HG03066 (cell line): ENCODE data around the gene MTCH2.
"Not testable (repeated sequence)": the region's sequence is repeated elsewhere in the genome, so short reads cannot be mapped to it uniquely, and the experiment has no call there.

Experiments used
- ATAC-seq: cut with Tn5 transposase; IDR thresholded peaks from one replicate; pipeline ENCODE4 v1.9.1; 2021; ENCODE audit warnings: low read depth; ENCODE audit not compliant: unreplicated experiment

MTCH2 gene

DNA sequence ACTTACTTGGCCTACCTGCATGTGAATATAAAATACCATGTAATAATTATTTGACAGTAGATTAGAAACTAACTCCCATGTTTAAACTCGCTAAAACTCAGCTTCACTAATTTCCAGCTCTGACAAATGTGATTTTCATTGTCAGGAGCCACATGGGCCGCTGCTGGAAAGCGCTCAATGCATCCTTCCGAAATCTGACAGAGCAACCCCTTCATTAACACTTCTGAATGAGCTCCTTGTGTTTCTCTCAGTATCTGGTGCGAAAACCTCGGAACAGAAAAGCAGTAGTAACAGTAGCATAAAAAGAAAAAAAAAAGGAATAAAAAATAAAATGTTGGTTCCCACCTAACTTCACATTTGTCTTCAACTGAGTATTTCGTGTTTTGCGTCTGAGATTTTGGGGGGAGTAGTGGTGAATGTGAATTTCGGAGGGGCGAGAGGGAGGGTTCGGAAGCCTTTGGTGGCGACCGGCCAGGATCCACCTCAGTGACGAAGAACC lies 710 bp downstream of the MTCH2 start:
- ATAC-seq: no peak

DNA sequence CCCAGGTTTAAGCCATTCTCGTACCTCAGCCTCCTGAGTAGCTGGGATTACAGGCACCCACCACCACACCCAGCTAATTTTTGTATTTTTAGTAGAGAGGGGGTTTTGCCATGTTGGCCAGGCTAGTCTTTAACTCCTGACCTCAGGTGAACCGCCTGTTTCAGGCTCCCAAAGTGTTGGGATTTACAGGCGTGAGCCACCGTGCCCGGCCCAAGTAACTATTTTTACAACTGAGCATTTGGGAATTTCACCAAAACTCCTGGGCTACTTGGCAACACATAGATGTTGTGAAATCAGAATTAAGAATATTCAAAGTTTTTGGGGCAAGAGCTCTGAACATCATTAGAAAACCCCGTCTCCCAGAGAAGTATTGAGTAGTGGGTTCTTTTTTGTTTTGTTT lies 1.9 kb downstream of the MTCH2 start:
- not testable (repeated sequence) for ATAC-seq

DNA sequence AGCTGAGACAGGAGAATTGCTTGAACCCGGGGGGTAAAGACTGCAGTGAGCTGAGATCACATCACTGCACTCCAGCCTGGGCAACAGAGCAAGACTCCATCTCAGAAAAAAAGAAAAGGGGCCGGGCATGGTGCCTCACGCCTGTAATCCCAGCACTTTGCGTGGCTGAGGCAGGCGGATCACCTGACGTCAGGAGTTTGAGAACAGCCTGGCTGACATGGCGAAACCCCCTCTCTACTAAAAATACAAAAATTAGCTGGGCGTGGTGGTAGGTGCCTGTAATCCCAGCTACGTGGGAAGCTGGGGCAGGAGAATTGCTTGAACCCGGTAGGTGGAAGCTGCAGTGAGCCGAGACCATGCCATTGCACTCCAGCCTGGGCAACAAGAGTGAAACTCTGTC lies 6.0 kb downstream of the MTCH2 start:
- not testable (repeated sequence) for ATAC-seq

DNA sequence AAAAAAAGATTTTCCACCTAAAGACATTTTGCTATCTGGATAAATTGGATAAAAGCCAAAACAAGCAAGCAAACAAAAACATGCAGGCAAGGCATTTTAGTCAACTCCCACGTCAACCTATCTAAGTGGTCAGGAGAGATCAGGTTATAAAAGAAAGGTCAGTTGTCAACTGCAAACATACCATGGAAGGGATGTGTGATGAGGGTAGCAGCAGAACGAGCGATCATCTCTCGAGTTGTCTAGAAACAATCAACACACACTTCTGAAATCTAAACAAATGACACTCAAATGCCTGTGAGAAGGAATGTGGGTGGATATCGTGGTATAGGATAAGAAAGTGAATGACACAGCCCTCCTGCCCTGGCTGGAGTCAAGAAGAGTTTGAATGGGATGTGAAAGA lies 10.9 kb downstream of the MTCH2 start:
- no peak for ATAC-seq

DNA sequence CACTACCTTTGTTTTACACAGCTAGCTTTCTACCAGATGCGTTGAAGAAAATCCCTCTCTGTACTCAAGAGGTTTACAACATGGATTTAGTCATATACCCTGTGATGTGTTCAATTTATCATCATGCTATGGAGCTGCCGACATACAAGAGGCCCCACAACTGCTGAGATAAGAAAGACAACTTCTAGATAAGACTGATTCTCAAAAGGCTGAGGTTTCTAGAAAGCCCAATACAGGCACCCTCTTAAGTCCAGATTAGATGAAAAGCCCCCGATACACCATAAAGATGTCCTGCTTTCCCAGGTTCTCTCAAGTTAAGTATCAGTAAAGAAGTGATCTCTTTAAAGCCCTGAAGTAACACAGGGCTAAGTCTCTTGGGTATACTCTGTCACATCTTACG lies 14.3 kb downstream of the MTCH2 start:
- ATAC-seq: no peak

DNA sequence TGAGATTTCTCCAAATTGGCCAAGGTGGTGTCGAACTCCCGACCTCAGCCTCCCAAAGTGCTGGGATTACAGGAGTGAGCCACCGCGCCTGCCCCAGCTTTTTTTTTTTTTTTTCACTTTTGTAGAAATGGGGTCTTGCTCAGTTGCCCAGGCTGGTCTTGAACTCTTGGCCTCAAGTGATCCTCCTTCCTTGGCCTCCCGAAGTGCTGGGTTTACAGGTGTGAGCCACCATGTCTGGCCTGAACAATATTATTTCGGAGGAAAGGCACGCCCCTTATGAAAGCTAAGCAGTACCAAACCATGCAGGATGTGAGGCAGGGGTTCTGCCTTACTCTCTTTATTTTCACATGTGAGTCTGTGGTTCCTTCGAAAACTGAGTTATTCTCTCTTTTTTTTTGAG lies 16.1 kb downstream of the MTCH2 start:
- ATAC-seq: no peak

DNA sequence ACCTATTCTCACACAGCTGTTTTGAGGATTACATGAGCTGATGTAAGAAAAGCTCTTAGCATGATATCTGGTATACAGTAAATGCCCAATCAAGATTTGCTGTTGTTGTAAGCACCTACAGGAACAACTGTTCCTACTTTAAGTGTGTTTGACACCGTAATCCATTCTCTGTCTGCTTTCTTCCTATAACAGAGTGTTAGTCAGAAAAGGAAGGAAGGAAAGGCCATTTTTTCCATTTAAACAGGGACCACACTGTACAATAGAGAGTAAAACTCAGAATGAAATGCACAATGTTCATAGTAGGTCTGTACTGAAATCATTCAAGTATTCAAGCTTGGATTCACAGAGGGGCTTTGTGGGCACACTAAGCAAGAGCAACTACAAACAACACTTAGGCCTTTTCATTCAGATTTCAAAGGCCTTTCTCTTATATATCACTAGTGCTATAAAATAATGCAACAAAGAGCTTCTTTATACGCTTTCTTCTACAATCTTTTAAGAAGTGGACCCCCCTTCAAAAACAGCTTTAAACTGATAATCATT lies 21.5 kb downstream of the MTCH2 start:
- no peak for ATAC-seq

DNA sequence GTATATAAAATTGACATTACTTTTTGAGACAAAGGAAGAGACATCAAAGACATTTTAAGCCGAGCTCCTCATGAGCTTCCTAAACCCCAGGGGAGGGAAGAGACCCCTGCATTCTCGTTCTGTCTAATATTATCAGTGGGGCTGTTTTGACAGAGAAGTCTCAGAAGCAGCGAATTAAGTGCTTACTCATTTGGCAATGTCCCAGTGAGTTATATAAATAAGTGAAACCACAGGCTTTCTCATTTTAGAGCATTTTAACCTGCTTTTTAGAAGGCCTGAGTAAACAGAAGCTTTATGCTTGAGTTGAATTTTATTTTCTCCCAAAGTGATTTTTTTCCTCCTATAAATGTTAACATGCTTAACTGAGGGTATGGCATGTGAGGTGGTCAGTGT lies 24.9 kb downstream of the MTCH2 start:
- no peak for ATAC-seq

DNA sequence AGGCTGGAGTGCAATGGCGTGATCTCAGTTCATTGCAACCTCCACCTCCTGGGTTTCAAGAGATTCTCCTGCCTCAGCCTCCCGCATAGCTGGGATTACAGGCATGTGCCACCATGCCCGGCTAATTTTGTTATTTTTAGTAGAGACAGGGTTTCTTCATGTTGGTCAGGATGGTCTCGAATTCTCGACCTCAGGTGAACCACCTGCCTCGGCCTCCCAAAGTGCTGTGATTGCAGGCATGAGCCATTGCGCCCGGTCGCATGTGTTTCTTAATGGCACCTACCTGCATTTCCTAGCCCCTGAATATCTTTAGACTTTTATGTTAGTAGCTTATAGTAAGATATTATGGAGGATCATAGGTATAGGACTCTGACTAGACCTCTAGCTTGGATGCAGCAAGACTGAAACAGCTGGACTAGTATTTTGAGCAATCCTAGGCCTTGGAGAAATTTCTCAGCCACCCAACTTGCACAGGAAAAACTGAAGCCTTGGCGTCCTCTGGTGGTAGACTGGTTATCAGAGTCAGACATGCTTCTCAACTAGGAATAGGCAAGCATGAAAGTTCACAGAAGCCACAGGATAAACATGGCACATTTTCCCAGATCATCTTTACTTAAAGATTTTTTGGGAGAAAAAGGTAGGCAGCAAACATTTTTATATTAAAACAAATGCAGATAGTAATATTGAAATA lies 25.5 kb downstream of the MTCH2 start:
- ATAC-seq: no peak

DNA sequence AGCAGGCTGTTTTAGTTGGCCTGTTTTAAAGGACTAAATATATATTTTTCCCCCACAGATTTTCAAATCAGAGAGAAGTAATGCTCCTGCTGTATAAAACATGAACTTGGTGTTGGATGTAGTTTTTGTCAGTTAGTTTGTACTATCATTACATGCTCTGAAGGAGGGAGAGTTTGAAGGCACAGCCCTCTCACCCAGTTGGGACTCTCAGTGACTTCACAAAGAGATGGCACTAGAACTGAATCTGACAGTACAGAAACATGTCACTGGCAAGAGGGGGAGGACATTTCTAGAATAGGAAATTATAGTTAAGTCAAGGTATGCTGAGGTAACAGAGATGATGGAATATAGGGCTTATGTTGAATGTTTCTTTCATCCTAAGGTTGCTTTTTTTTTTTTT lies 27.1 kb downstream of the MTCH2 start:
- ATAC-seq: no peak

DNA sequence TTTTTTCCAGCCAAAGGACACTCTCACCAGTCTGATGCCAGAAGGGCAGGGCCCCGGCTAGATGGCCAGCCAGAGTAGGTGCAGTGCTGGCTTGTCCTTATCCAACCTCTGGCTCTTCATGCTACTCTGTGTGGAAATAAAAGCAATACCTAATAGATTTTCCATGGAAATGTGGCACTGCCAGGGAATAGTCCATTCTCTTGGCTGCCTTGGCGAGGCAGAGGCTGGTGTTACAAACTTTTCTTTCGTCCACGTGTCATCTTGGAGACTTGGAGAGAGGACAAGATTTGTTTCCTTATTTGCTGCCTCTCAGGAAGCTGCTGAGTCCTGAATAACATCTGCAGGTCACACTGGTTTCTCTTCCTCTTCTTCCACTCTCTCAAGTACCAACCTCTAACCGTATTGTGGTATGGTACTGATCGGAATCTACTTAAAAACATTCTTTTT lies 31.0 kb downstream of the MTCH2 start:
- peak; percentile 82 for ATAC-seq

DNA sequence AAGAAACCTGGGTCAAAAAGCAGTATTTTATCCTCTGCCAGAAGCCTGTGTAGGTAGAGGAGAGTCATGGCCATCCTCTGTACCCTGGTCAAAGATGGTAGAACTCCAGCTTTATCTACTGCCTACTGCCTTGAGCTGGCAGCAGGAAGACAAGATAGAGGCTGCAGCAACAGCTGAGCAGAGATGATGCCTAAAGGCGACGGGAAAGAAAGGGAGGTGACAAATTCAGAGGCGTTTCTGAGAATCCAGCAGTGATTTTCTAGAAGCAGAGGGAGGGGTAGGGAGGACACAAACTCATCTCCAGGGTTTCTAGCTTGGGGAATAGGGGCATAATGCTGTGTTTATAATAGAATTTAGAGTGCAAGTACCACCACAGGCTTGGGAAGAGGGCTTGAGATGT lies 32.7 kb downstream of the MTCH2 start:
- no peak for ATAC-seq

DNA sequence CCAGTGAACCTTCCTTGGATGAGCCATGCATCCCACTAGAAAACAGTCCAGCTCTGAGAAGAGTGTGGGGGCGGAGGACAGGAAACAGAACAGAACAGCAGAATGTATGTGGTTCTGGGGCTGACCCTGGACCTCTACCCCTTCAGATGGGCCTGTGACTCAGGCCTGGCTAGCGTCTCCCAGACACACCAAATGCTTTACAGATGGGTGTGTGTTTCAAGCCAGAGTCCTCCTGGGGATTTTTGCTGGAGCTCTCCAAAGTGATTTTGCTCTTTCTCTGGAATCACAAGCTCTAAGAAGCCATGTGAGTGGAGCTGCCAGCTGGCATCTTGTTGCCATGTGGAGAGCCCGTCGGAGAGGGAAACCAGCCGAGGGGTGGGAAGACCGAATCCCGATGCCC lies 35.0 kb downstream of the MTCH2 start:
- ATAC-seq: no peak

DNA sequence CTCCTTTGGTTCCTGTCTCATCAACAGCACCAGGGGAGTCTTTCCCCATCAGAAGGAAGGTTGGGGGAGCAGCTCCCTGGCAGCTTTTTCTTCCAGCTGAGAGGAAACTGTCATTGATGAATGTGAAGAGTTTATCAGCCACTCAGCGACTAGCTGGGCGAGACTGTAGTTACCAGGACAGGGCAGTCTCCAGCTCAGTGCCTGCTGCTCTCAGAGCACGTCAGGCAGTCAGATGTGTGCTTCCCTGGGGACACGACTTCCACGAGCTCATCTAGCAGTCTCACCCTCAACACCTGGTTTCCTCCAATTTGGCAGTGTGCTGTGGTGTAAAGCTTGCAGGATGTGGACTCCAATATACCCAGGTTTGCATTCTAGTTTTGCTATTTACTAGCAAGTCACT lies 35.6 kb downstream of the MTCH2 start:
- no peak for ATAC-seq

DNA sequence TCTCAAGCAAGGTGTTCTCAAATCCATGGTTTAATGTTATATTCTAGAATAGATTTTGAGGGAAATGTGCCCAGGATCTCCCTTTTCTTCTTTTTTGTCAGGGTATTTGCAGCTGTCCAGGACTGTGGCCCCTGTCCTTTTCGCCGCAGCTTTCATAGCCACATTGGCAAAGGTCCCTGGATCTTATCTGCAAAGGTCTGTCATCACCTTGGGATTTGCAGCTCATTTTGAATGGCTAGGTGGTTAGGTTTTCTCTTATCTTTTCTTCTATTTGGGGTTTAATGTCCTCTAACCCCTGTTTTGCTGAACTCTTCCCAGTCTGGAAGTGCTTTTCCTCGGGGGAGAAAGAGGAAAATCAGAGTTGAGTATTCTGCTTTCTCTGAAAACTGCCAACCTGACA lies 36.4 kb downstream of the MTCH2 start:
- ATAC-seq: no peak

DNA sequence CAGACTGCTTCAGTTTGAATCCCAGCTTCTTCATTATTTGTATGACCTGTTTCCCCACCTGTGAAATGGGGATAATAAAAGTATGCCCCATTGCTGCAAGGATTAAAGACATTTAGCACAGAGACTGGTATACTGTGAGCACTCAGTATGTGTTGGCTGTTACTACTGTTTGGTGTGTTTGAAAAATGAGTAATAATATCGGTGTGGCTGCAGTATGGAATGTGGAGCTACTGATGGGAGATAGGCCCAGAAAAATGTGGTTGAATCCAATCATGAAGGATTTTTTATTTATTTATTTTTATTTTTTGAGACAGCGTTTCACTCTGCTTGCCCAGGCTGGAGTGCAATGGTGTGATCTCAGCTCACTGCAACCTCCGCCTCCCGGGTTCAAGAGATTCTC lies 39.1 kb downstream of the MTCH2 start:
- no peak for ATAC-seq

DNA sequence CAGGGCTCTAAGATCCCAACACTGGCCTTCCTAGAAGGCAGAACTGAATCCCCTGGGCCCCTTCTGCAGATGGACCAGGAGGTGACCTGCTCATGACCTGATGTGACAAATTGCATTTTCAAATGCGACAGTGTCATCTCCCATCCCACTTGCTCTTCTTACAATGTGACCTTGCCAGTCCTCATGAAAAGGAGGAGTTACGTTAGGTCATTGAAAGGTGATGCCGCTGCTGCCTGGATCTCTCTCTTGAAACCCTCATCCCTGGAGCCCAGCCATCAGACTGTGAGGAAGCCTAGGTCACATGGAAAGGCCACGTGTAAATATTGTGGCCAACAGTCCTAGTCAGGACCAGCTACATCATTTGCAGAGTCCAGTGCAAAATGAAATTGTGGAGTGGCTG lies 42.5 kb downstream of the MTCH2 start:
- ATAC-seq: no peak

DNA sequence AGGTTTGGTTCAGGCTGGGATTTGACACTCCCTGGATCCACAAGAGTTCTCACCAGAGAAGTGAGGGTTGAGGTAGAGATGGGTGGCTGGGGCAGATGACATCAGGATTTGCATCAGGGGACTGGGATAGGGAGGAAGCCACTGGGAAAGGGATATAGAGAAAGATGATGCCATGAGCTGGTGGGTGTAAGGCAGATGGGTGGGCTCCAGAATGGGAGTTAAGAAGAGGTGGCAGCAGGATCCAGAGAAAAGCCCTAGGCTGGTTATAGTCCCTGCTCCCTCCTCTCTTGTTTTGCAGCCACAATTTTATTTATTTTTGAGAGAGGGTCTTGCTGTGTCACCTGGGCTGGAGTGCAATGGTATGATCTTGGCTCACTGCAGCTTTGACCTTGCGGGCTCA lies 46.4 kb downstream of the MTCH2 start:
- ATAC-seq: no peak

DNA sequence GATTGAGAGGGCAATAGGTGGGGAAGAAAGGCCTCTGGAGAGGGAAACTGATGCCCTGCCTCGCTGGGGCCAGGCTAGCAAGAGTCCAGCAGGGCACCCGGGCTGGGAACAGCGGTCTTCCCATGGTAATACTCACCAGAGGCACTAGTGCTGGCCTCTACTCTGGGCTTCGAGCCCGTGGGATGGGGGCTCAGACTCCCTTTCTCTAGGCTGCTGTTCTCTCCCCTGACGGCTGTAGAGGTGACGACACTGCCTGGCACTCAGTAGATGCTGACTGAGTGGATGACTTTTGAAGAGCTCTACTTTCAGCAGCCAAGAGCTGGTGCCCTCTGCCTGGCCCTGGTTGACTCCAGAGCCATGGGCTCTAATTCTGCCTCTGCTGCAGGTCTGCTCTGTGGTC lies 47.3 kb downstream of the MTCH2 start:
- ATAC-seq: no peak

DNA sequence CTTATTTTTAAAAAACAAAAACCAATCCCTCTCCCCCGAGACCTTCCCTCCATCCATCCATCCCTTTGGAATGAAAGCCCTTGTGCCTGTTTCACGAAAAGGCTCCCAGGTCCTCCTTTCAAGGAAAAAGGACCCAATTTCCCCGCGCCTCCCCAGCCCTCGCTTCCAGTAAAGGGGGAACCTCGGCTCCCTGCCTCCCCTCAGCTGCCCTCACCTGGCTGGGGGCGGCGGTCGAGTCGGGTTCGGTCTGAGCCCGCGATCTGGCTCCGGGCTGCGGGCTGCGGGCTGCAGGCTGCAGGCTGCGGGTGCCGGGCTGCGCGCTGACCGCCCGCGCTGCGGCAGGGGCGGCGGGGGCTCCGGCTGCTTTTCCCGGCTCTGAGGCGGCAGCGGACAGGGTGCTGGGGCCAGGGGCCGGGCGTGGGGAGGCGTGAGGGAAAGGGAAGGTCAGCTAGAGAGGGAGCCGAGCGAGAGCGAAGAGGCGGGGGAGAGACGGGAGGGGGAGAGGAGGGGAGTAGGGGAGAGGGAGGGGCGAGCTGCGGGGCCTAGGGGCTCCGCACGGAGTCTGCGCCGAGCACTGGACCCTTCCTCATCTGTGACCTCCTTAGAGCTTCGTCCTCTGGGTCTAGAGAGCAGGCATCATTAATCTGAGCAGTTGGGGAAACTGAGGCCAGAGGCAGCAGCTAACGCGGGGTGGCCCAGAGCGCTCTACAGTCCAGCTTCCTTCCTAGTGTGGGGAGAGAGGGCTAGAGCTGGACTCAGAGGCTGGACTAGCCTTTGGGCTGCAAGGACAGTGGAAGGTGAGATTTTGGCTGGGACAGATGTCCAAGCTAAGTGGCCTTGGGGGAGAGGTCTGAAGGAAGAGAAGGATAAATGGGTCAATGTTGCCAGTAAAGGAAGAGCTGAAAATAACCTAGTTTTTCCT lies 48.2 kb downstream of the MTCH2 start, which contains the start of gene C1QTNF4:
TSS of gene C1QTNF4 (minus strand) at position 478 of the 922 bp plus-strand sequence. CDS start 3,601 bp downstream, outside the sequence.
- no peak for ATAC-seq

DNA sequence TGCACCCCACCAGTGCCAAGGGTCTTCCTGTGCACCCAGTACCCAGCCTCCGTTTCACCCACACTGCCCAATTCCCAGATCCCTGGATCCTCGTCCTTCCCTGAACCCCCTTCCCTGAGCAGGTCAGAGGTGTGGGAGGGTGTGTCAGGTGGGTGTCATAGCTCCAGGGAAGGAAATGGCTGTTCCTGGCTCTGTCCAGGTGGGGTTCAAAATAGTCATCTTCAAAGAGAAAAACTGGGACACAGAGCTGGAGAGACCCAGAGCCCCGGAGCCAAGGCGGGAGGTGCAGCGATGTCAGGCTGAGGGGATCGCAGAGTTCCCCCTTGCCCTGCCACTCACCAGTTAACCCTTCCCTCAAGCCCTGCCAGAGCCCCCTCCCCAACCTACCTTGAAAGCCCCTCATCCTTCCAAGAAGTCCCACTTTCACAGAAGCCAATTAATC lies 48.8 kb downstream of the MTCH2 start:
- ATAC-seq: no peak
